Ishikawa (cell line): ENCODE data around the gene CPM.
A peak's percentile ranks its signal among the peaks of the same experiment; 100 is the strongest.

Experiments used
- CEBPB ChIP-seq: IDR thresholded peaks from 2 replicates; pipeline ENCODE4 v1.6.1; 2012
- CREB1 ChIP-seq: IDR thresholded peaks from 2 replicates; pipeline ENCODE4 v1.6.1; 2012; ENCODE audit warnings: low read depth
- EGR1 ChIP-seq: IDR thresholded peaks from 2 replicates; pipeline ENCODE4 v1.6.1; 2012
- EP300 ChIP-seq: IDR thresholded peaks from 2 replicates; pipeline ENCODE4 v1.6.1; 2012; ENCODE audit warnings: borderline replicate concordance
- FOXM1 ChIP-seq: IDR thresholded peaks from 2 replicates; pipeline ENCODE4 v1.6.1; 2012; ENCODE audit warnings: low read depth, borderline replicate concordance
- NFIC ChIP-seq: IDR thresholded peaks from 2 replicates; pipeline ENCODE4 v1.6.1; 2012
- RAD21 ChIP-seq: IDR thresholded peaks from 2 replicates; pipeline ENCODE4 v1.6.1; 2012; ENCODE audit warnings: low read depth
- TAF1 ChIP-seq: IDR thresholded peaks from 2 replicates; pipeline ENCODE4 v1.6.1; 2012; ENCODE audit warnings: low read depth, mild to moderate bottlenecking
- TCF12 ChIP-seq: IDR thresholded peaks from 2 replicates; pipeline ENCODE4 v1.6.1; 2012; ENCODE audit warnings: low read depth
- TEAD4 ChIP-seq: IDR thresholded peaks from 2 replicates; pipeline ENCODE4 v1.6.1; 2012
- YY1 ChIP-seq: IDR thresholded peaks from 2 replicates; pipeline ENCODE4 v1.6.1; 2012; ENCODE audit warnings: low read depth
- ZBTB7A ChIP-seq: IDR thresholded peaks from 2 replicates; pipeline ENCODE4 v1.6.1; 2012; ENCODE audit warnings: low read depth
- TF ChIP-seq, protein P1 (sequence below): IDR thresholded peaks from 2 replicates; pipeline ENCODE4 v1.6.1; 2012
- TF ChIP-seq, protein P2 (sequence below): IDR thresholded peaks from 2 replicates; pipeline ENCODE4 v1.6.1; 2012
- TF ChIP-seq, protein P3 (sequence below): IDR thresholded peaks from 2 replicates; pipeline ENCODE4 v1.6.1; 2012; ENCODE audit warnings: low read depth, mild to moderate bottlenecking

The CPM gene

GRCh38 chr12:68945255-68945654 is 12.3 kb upstream of the CPM start:
- TF ChIP-seq YY1, result no peak
- TF ChIP-seq, protein P1, sequence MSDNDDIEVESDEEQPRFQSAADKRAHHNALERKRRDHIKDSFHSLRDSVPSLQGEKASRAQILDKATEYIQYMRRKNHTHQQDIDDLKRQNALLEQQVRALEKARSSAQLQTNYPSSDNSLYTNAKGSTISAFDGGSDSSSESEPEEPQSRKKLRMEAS, result no peak

DNA sequence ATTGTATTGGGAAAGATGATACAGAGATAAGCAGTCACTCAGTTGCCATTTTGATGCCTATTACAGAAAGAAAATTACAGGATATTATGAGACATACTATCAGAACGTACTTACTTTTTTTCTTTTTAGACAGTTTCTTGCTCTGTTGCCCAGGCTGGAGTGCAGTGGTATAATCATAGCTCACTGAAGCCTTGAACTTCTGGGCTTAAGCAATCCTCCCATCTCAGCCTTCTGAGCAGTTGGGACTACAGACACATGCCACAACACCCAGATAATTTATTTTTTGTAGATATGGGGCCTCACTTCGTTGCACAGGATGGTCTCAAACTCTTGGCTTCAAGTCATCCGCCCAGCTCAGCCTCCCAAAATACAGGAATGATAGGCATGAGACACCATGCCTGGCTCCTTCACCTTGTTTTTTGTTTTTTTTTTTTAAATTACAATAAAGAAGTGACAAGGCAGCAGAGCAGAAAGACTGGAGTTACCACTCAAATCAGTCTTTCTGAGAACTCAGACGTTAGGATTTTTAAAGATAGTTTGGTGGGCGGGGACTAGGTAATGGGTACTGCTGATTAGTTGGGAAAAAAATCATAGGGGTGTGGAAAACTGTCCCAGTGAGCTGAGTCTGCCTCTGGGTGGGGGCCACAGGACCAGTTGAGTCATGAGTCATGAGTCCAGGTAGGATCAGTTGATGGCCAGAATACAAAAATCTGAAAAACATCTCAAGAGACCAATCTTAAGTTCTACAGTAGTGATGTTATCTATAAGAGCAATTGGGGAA is 11.5 kb upstream of the CPM start:
- TF ChIP-seq TAF1 (no peak), EP300 (no peak), RAD21 (no peak), TCF12 (no peak), CREB1 (no peak), NFIC (no peak), CEBPB (no peak), TEAD4 (no peak)
- TF ChIP-seq, protein P2, sequence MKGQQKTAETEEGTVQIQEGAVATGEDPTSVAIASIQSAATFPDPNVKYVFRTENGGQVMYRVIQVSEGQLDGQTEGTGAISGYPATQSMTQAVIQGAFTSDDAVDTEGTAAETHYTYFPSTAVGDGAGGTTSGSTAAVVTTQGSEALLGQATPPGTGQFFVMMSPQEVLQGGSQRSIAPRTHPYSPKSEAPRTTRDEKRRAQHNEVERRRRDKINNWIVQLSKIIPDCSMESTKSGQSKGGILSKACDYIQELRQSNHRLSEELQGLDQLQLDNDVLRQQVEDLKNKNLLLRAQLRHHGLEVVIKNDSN, result no peak

DNA sequence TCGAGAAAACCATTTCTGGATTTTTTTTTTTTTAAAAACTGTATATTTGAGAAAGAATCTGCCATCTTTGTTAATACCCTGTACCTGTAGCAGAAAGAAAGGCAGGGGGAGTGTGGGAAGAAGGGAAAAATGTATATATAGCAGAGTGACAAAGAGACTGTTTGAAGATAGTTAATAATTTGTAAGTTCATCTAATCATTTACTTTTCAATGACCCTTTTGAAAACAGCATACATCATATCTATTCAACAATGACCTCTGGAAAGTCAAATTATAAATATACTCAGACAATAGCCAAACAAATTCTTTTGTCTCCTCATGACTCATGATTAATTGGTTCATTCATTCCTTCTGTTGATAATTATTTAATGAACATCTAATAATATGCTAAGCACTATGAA is 10.9 kb upstream of the CPM start:
- TF ChIP-seq TCF12 (no peak), TEAD4 (no peak)
- TF ChIP-seq, protein P1, result no peak

- no peak for TF ChIP-seq EP300
- TF ChIP-seq CEBPB, result peak; percentile 85
Observed at GRCh38 chr12:68940731-68941130, 7.8 kb upstream of the CPM start.

DNA sequence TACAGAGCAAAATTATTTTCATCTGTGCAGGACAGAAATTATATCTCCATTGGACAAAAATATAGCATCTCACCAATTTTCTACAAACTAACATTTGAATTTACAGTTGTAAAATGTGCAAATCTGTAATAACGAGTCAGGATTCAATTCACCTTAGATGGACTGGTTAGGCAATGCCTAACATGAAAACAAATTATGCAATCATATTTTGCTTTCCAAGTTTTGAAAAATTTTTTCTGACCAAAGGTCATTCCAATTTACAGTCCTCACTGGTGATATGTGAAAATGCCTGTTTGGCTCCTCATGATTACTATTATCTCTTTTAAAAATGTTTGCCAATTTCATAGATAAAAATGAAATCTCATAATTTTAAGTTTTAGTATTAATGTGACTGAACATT is 6.5 kb upstream of the CPM start:
- TF ChIP-seq NFIC (no peak), EP300 (no peak), YY1 (no peak), TAF1 (no peak), TEAD4 (no peak), EGR1 (no peak), CEBPB (no peak), TCF12 (no peak), CREB1 (no peak), ZBTB7A (no peak), FOXM1 (no peak), RAD21 (no peak)
- TF ChIP-seq, protein P3, sequence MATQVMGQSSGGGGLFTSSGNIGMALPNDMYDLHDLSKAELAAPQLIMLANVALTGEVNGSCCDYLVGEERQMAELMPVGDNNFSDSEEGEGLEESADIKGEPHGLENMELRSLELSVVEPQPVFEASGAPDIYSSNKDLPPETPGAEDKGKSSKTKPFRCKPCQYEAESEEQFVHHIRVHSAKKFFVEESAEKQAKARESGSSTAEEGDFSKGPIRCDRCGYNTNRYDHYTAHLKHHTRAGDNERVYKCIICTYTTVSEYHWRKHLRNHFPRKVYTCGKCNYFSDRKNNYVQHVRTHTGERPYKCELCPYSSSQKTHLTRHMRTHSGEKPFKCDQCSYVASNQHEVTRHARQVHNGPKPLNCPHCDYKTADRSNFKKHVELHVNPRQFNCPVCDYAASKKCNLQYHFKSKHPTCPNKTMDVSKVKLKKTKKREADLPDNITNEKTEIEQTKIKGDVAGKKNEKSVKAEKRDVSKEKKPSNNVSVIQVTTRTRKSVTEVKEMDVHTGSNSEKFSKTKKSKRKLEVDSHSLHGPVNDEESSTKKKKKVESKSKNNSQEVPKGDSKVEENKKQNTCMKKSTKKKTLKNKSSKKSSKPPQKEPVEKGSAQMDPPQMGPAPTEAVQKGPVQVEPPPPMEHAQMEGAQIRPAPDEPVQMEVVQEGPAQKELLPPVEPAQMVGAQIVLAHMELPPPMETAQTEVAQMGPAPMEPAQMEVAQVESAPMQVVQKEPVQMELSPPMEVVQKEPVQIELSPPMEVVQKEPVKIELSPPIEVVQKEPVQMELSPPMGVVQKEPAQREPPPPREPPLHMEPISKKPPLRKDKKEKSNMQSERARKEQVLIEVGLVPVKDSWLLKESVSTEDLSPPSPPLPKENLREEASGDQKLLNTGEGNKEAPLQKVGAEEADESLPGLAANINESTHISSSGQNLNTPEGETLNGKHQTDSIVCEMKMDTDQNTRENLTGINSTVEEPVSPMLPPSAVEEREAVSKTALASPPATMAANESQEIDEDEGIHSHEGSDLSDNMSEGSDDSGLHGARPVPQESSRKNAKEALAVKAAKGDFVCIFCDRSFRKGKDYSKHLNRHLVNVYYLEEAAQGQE, result no peak
- TF ChIP-seq, protein P1, result no peak
- TF ChIP-seq, protein P2, result no peak

DNA sequence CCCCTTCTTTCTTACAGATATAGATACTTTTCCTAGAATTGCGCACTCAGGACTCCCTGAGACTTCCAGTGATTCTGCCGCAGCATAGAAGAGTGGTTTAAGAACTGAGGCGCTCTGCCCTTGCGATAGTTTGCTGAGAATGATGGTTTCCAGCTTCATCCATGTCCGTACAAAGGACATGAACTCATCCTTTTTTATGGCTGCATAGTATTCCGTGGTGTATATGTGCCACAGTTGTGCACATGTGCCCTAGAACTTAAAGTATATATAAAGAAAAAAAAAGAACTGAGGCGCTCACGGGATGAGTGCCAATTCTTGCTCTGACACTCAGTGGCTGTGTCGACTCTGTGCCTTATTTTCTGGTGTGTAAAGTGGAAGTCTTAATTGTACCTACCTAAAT is 1.4 kb upstream of the CPM start:
- TF ChIP-seq YY1 (no peak), NFIC (no peak)
- TF ChIP-seq, protein P3, result no peak
